Epithelial cell of esophagus (primary cell): Measurements from ENCODE around the gene U2SURP.

Experiments
- DNase-seq: peaks from one replicate; pipeline ENCODE4 v3.0.0; 2010; ENCODE audit warnings: low read depth
- H3K4me3 ChIP-seq: 2 replicates; pipeline ENCODE4 v1.5.1; 2011; ENCODE audit warnings: mild to moderate bottlenecking, low read length, control low read depth
- CTCF ChIP-seq: IDR thresholded peaks from 2 replicates; pipeline ENCODE4 v1.5.1; 2011; ENCODE audit warnings: low read depth, mild to moderate bottlenecking, low read length, control low read depth, inconsistent platforms; ENCODE audit not compliant: insufficient read depth; ENCODE audit errors: missing control alignments

U2SURP gene

GRCh38 chr3:143083781-143084180 lies 82.4 kb downstream of the U2SURP start:
- peak; percentile 46 for DNase-seq
- TF ChIP-seq CTCF, result no peak
- no peak overlapping the region for H3K4me3 ChIP-seq

- peak; percentile 71 for DNase-seq
- no peak for TF ChIP-seq CTCF
- no peak overlapping the region for H3K4me3 ChIP-seq
These were observed 83.7 kb downstream of the U2SURP start for GRCh38 chr3:143084856-143085731.

- H3K4me3 ChIP-seq, result no peak overlapping the region
- no peak for DNase-seq
- TF ChIP-seq CTCF, result no peak
These were observed 87.5 kb downstream of the U2SURP start for GRCh38 chr3:143088835-143089234.

GRCh38 chr3:143089965-143090364 lies 88.6 kb downstream of the U2SURP start:
- no peak overlapping the region for H3K4me3 ChIP-seq
- TF ChIP-seq CTCF, result no peak
- no peak for DNase-seq

GRCh38 chr3:143090486-143090885 lies 89.1 kb downstream of the U2SURP start:
- no peak for TF ChIP-seq CTCF
- H3K4me3 ChIP-seq, result no peak overlapping the region
- DNase-seq, result no peak

- DNase-seq, result no peak
- H3K4me3 ChIP-seq, result no peak overlapping the region
- TF ChIP-seq CTCF, result no peak
These were observed 89.8 kb downstream of the U2SURP start for GRCh38 chr3:143090976-143091837.
